Measurements from ENCODE around the gene SMG9. TPM values are rescaled to one million over a fixed set of nuclear protein-coding genes. Genes with fewer than 3 reads are reported as not detected.

SMG9 gene
- total and polyA plus RNA-seq, 2 of the 13 experiments (the other 11 are each of a cell fraction or from before 2014, with no cell fraction given) = 16.1 to 18.7 TPM

DNA sequence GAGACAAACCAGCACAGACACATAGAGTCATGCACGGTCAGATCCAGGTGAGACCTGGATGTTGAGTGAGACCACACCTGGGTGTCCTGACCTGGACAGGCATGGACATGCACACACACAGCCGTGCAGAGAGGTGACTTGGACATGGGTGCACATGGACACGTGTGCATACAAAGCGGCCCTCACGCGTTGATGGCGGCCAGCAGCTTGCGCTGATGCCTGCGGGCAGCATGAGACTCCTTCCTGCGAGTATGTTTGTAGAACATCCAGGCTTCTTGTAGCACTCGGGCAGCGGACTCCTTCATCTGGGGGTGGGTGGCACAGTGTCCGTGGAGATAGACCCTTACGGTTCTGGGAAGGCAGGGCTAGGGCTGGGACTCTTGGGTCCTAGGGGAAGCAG lies 14.5 kb upstream of the SMG9 start:
- FAIRE-seq = no peak
- CTCF ChIA-PET (ENCODE audit: low intra/inter-chr PET ratio, low total read pairs) = no interaction called here

More for the DNA sequence above, 14.5 kb upstream of the SMG9 start:
- no peak overlapping the region for H3K9ac ChIP-seq (ENCODE audit: insufficient read depth, low read depth, low read length)
- peaks cover 25% of the 10 kb centered on the region for H3K4me1 ChIP-seq (ENCODE audit: insufficient read depth, low read length)
- H2AFZ ChIP-seq (ENCODE audit: low read length) = no peak overlapping the region
- no peak for DNase-seq (ENCODE audit: low spot score)
- H3K4me2 ChIP-seq (ENCODE audit: low read depth, low read length) = no peak overlapping the region
- POLR2A ChIA-PET = no interaction called here
- BruUV-seq (replicated peaks) = no TSS peak
- H3K9me3 ChIP-seq (ENCODE audit: low read length) = no peaks in the 10 kb centered on the region
- H3K27ac ChIP-seq (ENCODE audit: extremely low read length, insufficient read depth, low read length) = no peak overlapping the region
- H3K36me3 ChIP-seq (replicated peaks in 1 of 2; ENCODE audit: control insufficient read depth in 1 of 2, insufficient read depth in 2 of 2, low read length in 2 of 2) = no peaks in the 10 kb centered on the region
- no peaks in the 10 kb centered on the region for H3K79me2 ChIP-seq (ENCODE audit: insufficient read depth, low read length)
- H4K20me1 ChIP-seq (ENCODE audit: insufficient read depth, low read length) = no peaks in the 10 kb centered on the region
- H3K4me3 ChIP-seq (replicated peaks in 1 of 3; ENCODE audit: insufficient read depth in 1 of 3, low read depth in 2 of 3, low read length in 3 of 3) = no peak overlapping the region
- no peak for TF ChIP-seq SCMH1 (CRISPR knock-in tag; IDR thresholded peaks at IDR 0.05; ENCODE audit: borderline replicate concordance)
- TF ChIP-seq HNF1B (CRISPR knock-in tag; IDR thresholded peaks at IDR 0.05) = no peak
- no peak for TF ChIP-seq THAP9 (CRISPR knock-in tag; IDR thresholded peaks at IDR 0.05; ENCODE audit: borderline replicate concordance)
- no peak for TF ChIP-seq KMT2A (CRISPR knock-in tag; IDR thresholded peaks at IDR 0.05)
- TF ChIP-seq SNRNP70 (IDR thresholded peaks at IDR 0.05; ENCODE audit: low read depth, low read length) = no peak
- TF ChIP-seq CBFB (CRISPR knock-in tag; IDR thresholded peaks at IDR 0.05) = no peak
- TF ChIP-seq AHR (CRISPR knock-in tag; IDR thresholded peaks at IDR 0.05) = no peak
- TF ChIP-seq HIVEP1 (CRISPR knock-in tag; IDR thresholded peaks at IDR 0.05) = no peak
- no peak for TF ChIP-seq ZNF382 (CRISPR knock-in tag; IDR thresholded peaks at IDR 0.05; ENCODE audit: borderline replicate concordance)
- TF ChIP-seq ZNF547 (CRISPR knock-in tag; IDR thresholded peaks at IDR 0.05) = no peak
- TF ChIP-seq HNRNPH1 (optimal IDR thresholded peaks at IDR 0.05; ENCODE audit: low read depth, low read length) = no peak
- no peak for TF ChIP-seq ZNF138 (CRISPR knock-in tag; IDR thresholded peaks at IDR 0.05; ENCODE audit: low read depth)
- WGBS (ENCODE audit: low lambda C conversion rate) = 0% methylated on average over 1 of the region's 14 CpGs
- in situ Hi-C loops (cut with HindIII; ENCODE audit: extremely low pct_ligation_motif_present, low pct_unique_long_range_greater_than_20kb) = no loop called here
- no peak for ATAC-seq
- peaks cover 0 to 13% of the 10 kb centered on the region in 2 experiments; a peak in 2 of 5 replicates for H3K27me3 ChIP-seq (ENCODE audit: control insufficient read depth in 1 of 2, insufficient read depth in 2 of 2, low read length in 2 of 2)
- intact Hi-C loops (cut with micrococcal nuclease; ENCODE audit: unreplicated experiment) = loop anchor here (10.0 kb wide), 1 partner anchor 104 kb away; no protein-coding TSS in a partner anchor

All from HepG2 (cell line).